CD1c-positive myeloid dendritic cell (primary cell): ENCODE measurements around the gene RCE1.

Experiments used
- DNase-seq: peaks from one replicate; pipeline ENCODE4 v3.0.0-alpha.2; 2016; ENCODE audit errors: extremely low spot score

Gene RCE1

GRCh38 chr11:66844496-66845142 lies 1.4 kb downstream of the RCE1 start:
- DNase-seq: no peak

GRCh38 chr11:66845143-66845875 lies 2.1 kb downstream of the RCE1 start:
- DNase-seq: no peak

GRCh38 chr11:66845876-66846212 lies 2.6 kb downstream of the RCE1 start:
- DNase-seq: no peak

GRCh38 chr11:66846671-66847091 lies 3.4 kb downstream of the RCE1 start:
- DNase-seq: peak; percentile 55

- no peak for DNase-seq
Observed at GRCh38 chr11:66847461-66848232, 4.4 kb downstream of the RCE1 start.

- no peak for DNase-seq
Observed at GRCh38 chr11:66848671-66849500, 5.6 kb downstream of the RCE1 start.

- DNase-seq: no peak
Observed at GRCh38 chr11:66849501-66850234, 6.4 kb downstream of the RCE1 start.

- DNase-seq: no peak
Observed at GRCh38 chr11:66850235-66850587, 7.0 kb downstream of the RCE1 start.

- DNase-seq: no peak
Observed at GRCh38 chr11:66850588-66851238, 7.5 kb downstream of the RCE1 start.

GRCh38 chr11:66851239-66851596 lies 8.0 kb downstream of the RCE1 start:
- no peak for DNase-seq

GRCh38 chr11:66851698-66852465 lies 8.6 kb downstream of the RCE1 start:
- DNase-seq: peak; percentile 58

GRCh38 chr11:66852466-66853241 lies 9.4 kb downstream of the RCE1 start:
- DNase-seq: no peak

- DNase-seq: no peak
Observed at GRCh38 chr11:66853242-66854229, 10.3 kb downstream of the RCE1 start.

- DNase-seq: no peak
Observed at GRCh38 chr11:66854231-66854661, 11.0 kb downstream of the RCE1 start.

GRCh38 chr11:66854729-66855211 lies 11.5 kb downstream of the RCE1 start:
- no peak for DNase-seq

GRCh38 chr11:66855574-66856495 lies 12.6 kb downstream of the RCE1 start:
- peak; percentile 96 for DNase-seq
